ENCODE results near the gene STMN3.

DNA sequence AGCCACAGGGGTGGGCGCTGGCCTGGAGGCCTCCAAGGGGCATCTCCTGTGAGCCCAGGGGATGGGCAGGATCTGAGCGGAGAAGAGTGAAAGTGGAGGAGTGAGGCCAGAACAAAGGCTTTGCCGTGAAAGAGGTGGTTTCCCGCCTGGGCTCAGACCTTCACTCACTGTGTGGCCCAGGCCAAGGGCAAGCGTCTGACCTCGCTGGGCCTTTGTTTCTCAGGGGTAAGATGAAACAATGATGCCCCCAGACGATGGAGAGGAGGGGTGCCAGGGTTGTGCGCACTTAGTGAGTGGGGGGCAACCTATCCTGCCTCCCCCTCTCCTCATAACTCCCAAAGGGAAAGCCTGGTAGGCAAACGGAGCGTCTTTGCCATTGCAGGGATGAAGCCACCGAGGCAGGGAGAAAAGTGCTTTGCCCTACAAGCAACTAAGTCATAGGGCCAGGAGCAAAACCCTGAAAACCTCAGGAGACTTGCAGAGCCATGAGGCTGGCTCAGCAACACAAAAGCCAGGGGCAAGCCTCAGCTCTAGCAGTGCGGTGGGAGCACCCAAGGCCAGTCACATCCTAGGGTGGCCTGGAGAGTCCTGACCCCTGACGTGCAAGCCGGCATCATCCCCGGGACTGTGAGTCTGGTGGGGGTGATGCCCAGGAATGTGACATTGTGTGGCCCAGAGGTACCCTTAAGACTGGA, 897 bp upstream of the STMN3 start:
- TF ChIP-seq EGR1 (IDR thresholded peaks at IDR 0.05; ENCODE audit: low read depth in 2 of 2) = no peak
- TF ChIP-seq, protein P1, sequence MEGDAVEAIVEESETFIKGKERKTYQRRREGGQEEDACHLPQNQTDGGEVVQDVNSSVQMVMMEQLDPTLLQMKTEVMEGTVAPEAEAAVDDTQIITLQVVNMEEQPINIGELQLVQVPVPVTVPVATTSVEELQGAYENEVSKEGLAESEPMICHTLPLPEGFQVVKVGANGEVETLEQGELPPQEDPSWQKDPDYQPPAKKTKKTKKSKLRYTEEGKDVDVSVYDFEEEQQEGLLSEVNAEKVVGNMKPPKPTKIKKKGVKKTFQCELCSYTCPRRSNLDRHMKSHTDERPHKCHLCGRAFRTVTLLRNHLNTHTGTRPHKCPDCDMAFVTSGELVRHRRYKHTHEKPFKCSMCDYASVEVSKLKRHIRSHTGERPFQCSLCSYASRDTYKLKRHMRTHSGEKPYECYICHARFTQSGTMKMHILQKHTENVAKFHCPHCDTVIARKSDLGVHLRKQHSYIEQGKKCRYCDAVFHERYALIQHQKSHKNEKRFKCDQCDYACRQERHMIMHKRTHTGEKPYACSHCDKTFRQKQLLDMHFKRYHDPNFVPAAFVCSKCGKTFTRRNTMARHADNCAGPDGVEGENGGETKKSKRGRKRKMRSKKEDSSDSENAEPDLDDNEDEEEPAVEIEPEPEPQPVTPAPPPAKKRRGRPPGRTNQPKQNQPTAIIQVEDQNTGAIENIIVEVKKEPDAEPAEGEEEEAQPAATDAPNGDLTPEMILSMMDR (IDR thresholded peaks at IDR 0.05; ENCODE audit: low read depth, low read length, missing input control) = no peak
- no peak for TF ChIP-seq HNF4A (conservative IDR thresholded peaks at IDR 0.05)
- TF ChIP-seq YY1 (IDR thresholded peaks at IDR 0.05) = no peak
- no peak for TF ChIP-seq TAF1 (conservative IDR thresholded peaks at IDR 0.05)
- TF ChIP-seq FOXA1 (IDR thresholded peaks at IDR 0.05) = no peak
- TF ChIP-seq GABPA (IDR thresholded peaks at IDR 0.05 in 1 of 2, conservative IDR thresholded peaks at IDR 0.05 in 1 of 2) = no peak
- TF ChIP-seq JUND (IDR thresholded peaks at IDR 0.05) = no peak
